Karpas-422 (cell line): ENCODE data around the gene SLC9A4. TPM values are rescaled to one million over a fixed set of nuclear protein-coding genes. Genes with fewer than 3 reads are reported as not detected.

Experiments
- DNase-seq: peaks from one replicate; pipeline ENCODE4 v3.0.0-alpha.2; 2015
- H2AFZ ChIP-seq: fragments of 200-600 bp; sonication (generic); 2 replicates; pipeline ENCODE4 v1.6.1; 2014; ENCODE audit warnings: antibody characterized with exemption, low read length, mixed read lengths
- H3K27ac ChIP-seq: fragments of 200-600 bp; sonication (generic); 2 replicates; pipeline ENCODE4 v1.5.1; 2014; ENCODE audit warnings: mild to moderate bottlenecking, low read length, moderate library complexity
- H3K27me3 ChIP-seq: fragments of 200-600 bp; sonication (generic); 2 replicates; pipeline ENCODE4 v1.6.1; 2014; ENCODE audit warnings: low read length, mixed read lengths
- H3K36me3 ChIP-seq: fragments of 200-600 bp; sonication (generic); 2 replicates; pipeline ENCODE4 v1.6.1; 2014; ENCODE audit warnings: low read length, mixed read lengths; ENCODE audit not compliant: insufficient read depth
- H3K4me1 ChIP-seq: fragments of 200-600 bp; sonication (generic); 2 replicates; pipeline ENCODE4 v1.6.1; 2014; ENCODE audit warnings: mild to moderate bottlenecking, low read length, mixed read lengths
- H3K4me2 ChIP-seq: fragments of 200-600 bp; sonication (generic); 2 replicates; pipeline ENCODE4 v1.6.1; 2014; ENCODE audit warnings: low read length, low read depth, mild to moderate bottlenecking; ENCODE audit not compliant: poor library complexity, severe bottlenecking
- H3K4me3 ChIP-seq: fragments of 200-600 bp; sonication (generic); 2 replicates; pipeline ENCODE4 v1.5.1; 2014; ENCODE audit warnings: mild to moderate bottlenecking, antibody characterized with exemption, low read length, mixed read lengths
- H3K79me2 ChIP-seq: fragments of 200-600 bp; sonication (generic); 2 replicates; pipeline ENCODE4 v1.6.1; 2014; ENCODE audit warnings: mild to moderate bottlenecking, low read length, mixed read lengths
- H3K9ac ChIP-seq: fragments of 200-600 bp; sonication (generic); 2 replicates; pipeline ENCODE4 v1.6.0; 2014; ENCODE audit warnings: low read length
- H3K9me2 ChIP-seq: fragments of 200-600 bp; sonication (generic), shearing (Covaris generic); replicated peaks from 2 replicates; pipeline ENCODE4 v1.6.0; 2014; ENCODE audit warnings: mild to moderate bottlenecking, low read length, moderate library complexity; ENCODE audit not compliant: insufficient read depth
- H3K9me3 ChIP-seq: fragments of 300-700, 200-600 bp; sonication (generic); 2 replicates; pipeline ENCODE4 v1.6.1; 2014; ENCODE audit warnings: low read length, mixed read lengths
- H4K20me1 ChIP-seq: fragments of 200-600 bp; sonication (generic); 2 replicates; pipeline ENCODE4 v1.6.1; 2014; ENCODE audit warnings: mild to moderate bottlenecking, antibody characterized with exemption, low read length, low read depth; ENCODE audit not compliant: insufficient read depth
- total RNA-seq: library from RNA; depleted of rRNA; stranded (reverse); fragments of >200 nt; shearing (Covaris generic); gene quantifications from 2 replicates; pipeline ENCODE4 v1.2.3, GENCODE V29; 2014; ENCODE audit warnings: low replicate concordance

Gene SLC9A4
- total RNA-seq, 1 experiment from 2014 or later, result not detected

DNA sequence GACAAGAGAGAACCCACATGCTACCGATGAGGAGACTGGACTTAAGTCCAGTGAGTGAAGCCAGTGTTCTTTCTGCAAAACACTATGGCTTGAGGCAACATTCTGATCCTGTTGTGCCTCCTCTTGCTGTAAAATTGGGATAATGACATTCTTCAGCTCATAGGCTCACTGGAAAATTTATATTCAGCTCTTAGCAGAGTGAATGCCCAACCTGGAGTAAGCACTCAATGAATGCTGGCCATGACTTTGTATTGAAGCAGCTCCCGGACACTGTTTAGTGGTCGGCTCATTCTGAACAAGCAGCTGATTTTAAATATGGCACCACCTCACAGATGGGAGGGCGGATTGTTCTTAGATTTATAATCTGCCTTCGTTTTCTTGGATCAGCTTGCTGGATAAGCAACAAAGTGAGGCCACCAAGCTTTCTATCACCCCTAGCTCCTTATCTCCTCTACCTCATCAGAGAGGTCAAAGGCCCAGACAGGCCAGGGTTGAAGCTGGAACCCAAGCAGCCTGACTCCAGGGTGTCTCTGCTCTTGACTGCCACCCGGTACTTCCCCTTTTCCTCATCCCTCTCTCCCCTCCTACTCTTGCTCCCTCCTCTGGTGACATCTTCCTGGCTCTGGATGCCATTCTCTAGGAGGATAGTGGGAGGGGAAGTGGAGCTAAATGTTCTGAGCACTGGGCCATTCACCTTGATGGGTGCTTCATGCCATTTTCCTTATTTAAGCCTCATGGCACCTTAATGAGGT, 11.5 kb downstream of the SLC9A4 start:
- H3K9me2 ChIP-seq, result no peaks in the 10 kb centered on the region
- H3K4me2 ChIP-seq, result no peak overlapping the region
- no peak overlapping the region for H3K9ac ChIP-seq
- no peak overlapping the region for H3K4me3 ChIP-seq
- no peaks in the 10 kb centered on the region for H3K79me2 ChIP-seq
- H3K27ac ChIP-seq, result no peak overlapping the region
- no peaks in the 10 kb centered on the region for H3K27me3 ChIP-seq
- no peaks in the 10 kb centered on the region for H3K9me3 ChIP-seq
- no peak overlapping the region for H2AFZ ChIP-seq
- no peaks in the 10 kb centered on the region for H3K36me3 ChIP-seq
- no peaks in the 10 kb centered on the region for H4K20me1 ChIP-seq
- DNase-seq, result no peak
- no peaks in the 10 kb centered on the region for H3K4me1 ChIP-seq

DNA sequence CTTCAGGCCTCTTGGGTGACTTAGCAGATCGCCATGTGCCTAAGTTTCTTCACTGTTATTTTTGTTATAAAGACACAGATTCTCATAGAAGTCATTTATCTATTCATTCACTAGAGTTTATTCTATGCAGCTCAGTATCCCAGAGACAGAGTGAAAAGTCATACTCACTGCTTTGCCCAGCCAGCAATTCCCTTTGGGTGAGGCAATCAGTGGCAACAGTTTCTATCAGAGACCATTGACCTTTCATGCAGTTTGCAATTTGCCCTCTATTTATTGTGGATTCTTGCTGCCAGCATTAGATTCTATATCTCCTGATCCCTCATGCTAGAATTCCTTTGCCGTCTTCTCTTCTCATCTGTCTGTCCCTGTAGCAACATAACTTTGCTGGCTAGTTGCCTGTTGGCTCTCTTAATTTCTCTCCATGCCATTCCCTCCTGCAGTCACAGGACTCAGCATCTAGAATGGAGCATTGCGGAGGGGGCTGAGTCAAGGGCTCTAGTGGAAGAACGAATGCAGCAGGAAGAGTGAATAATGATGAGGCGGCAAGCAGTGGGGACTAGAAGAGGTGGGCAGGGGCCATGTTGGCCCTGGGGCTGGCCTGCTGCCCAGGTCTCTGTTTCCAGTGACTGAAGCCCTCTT, 12.2 kb downstream of the SLC9A4 start:
- Histone ChIP-seq H3K36me3 (no peaks in the 10 kb centered on the region), H3K4me2 (no peak overlapping the region), H3K9me2 (no peaks in the 10 kb centered on the region), H3K4me1 (no peaks in the 10 kb centered on the region), H3K4me3 (no peak overlapping the region), H3K9me3 (no peaks in the 10 kb centered on the region), H4K20me1 (no peaks in the 10 kb centered on the region), H2AFZ (no peak overlapping the region), H3K9ac (no peak overlapping the region), H3K27me3 (no peaks in the 10 kb centered on the region), H3K79me2 (no peaks in the 10 kb centered on the region), H3K27ac (no peak overlapping the region)
- DNase-seq, result no peak

DNA sequence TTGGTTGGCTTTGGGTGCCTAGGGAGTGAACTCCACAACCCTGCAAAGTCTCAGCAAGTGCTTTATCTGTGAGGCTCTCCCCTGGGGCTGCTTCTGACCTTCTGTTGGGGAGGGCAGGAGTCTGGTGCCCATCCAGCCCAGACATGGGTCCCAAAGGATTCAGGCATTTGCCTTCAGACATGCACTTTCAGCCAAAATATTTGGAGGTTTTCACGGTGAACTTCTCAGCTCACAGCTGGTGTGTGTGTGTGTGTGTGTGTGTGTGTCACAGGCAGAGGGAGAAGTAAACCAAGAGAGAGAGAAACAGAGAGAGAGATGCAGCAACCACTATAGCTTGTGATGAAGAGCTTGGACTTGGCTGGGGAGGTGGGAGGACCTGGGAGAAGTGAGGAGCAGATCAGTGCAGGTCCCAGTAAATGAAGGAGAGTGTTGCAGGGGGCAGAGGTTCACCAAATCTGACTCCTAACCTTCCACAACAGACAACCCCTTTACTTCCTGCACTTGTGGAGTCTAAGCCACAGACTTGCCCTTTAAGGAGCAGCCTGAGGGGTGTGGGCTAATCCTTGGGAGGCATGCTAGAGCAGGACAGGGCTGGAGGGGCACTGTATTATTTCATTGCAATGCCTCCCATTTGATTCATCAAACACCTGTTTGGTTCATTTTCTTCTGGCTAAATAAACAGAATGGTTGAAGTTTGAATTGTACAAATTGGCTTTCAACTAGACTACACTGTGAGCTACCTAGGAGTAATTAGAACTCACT, 14.1 kb downstream of the SLC9A4 start:
- no peaks in the 10 kb centered on the region for H4K20me1 ChIP-seq

DNA sequence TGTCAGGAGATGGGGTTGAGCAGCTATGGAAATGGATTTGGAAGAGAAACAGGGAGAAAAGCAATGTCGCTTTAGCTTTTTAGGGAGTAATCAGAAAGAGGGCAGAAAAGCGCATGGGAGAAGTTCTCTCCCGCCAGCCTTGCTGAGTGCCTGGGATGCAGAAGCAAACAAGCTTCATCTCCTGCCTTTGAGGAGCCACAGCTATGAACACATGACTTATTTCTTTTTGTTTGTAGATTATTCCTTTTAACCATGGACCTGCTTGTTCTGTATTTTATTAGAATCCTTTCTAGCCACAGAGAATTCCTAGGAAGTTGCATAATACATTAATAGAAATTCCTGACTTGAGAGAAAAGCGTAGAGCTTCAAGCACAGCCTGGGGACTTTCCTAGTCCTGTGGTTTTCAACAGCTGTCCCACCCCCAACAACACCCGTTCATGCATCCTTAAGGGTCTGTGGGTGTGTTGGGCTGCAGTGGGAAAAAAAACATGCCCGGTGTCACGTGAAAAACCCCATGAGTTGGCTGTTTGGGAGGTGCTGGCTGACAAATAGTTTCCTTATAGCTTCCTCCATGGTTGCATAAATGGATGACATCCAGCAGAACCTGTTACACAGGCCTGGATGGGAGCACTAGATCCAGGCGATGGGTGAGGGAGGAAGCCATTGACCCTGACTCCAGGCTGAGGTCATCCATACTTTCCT, 14.9 kb downstream of the SLC9A4 start:
- H3K9me3 ChIP-seq, result no peaks in the 10 kb centered on the region
- no peaks in the 10 kb centered on the region for H3K79me2 ChIP-seq
- H3K9me2 ChIP-seq, result no peaks in the 10 kb centered on the region
- no peak overlapping the region for H3K9ac ChIP-seq
- no peak for DNase-seq
- no peaks in the 10 kb centered on the region for H3K36me3 ChIP-seq
- H3K27ac ChIP-seq, result no peak overlapping the region
- no peak overlapping the region for H3K4me3 ChIP-seq
- no peaks in the 10 kb centered on the region for H3K4me1 ChIP-seq
- no peak overlapping the region for H3K4me2 ChIP-seq
- no peaks in the 10 kb centered on the region for H4K20me1 ChIP-seq
- H3K27me3 ChIP-seq, result no peaks in the 10 kb centered on the region
- no peak overlapping the region for H2AFZ ChIP-seq

More for the DNA sequence above, 14.1 kb downstream of the SLC9A4 start:
- Histone ChIP-seq H3K4me3 (no peak overlapping the region), H3K27ac (no peak overlapping the region), H3K9me3 (no peaks in the 10 kb centered on the region), H2AFZ (no peak overlapping the region), H3K79me2 (no peaks in the 10 kb centered on the region), H3K27me3 (no peaks in the 10 kb centered on the region), H3K36me3 (no peaks in the 10 kb centered on the region), H3K9ac (no peak overlapping the region), H3K9me2 (no peaks in the 10 kb centered on the region), H3K4me1 (no peaks in the 10 kb centered on the region), H3K4me2 (no peak overlapping the region)
- DNase-seq, result no peak

DNA sequence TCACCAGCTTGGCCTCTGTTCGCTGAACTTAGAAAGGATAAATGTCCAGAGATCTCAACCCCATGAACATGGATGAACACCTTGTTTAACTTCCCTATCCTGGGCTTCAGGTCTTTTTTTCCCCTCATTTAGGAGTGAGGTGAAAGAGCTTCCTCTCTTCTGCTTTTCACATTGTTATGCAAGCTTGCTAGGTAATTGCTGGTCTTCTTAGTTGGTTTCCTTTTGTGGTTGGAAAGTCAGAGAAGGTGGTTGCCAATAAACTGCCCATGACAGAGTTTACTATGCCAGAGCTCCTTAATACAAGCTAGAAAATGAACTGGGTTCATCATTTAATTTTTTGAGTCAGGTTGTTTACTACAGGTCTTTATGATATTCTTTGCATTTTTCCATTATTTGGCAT, 16.6 kb downstream of the SLC9A4 start:
- no peak overlapping the region for H3K27ac ChIP-seq
- H3K36me3 ChIP-seq, result no peaks in the 10 kb centered on the region
- H3K27me3 ChIP-seq, result no peaks in the 10 kb centered on the region
- no peaks in the 10 kb centered on the region for H3K9me2 ChIP-seq
- no peak overlapping the region for H3K4me2 ChIP-seq
- no peak for DNase-seq
- no peaks in the 10 kb centered on the region for H3K4me1 ChIP-seq
- 0 out of 2 replicates have a peak, but pooled peaks cover 4% of the 10 kb centered on the region for H3K9me3 ChIP-seq
- H3K4me3 ChIP-seq, result no peak overlapping the region
- H3K9ac ChIP-seq, result no peak overlapping the region
- no peaks in the 10 kb centered on the region for H4K20me1 ChIP-seq
- no peak overlapping the region for H2AFZ ChIP-seq
- no peaks in the 10 kb centered on the region for H3K79me2 ChIP-seq

DNA sequence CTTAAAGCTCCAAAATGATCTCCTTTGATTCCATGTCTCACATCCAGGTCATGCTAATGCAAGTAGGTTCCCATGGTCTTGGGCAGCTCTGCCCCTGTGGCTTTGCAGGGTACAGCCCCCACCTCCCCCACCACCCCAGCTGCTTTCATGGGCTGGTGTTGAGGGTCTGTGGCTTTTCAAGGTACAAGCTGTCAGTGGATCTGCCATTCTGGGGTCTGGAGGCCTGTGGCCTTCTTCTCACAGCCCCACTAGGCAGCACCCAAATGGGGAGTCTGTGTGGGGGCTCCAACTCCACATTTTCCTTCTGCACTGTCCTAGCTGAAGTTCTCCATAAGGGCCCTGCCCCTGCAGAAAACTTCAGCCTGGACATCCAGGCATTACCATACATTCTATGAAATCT, 19.0 kb downstream of the SLC9A4 start:
- no peak overlapping the region for H3K4me2 ChIP-seq

DNA sequence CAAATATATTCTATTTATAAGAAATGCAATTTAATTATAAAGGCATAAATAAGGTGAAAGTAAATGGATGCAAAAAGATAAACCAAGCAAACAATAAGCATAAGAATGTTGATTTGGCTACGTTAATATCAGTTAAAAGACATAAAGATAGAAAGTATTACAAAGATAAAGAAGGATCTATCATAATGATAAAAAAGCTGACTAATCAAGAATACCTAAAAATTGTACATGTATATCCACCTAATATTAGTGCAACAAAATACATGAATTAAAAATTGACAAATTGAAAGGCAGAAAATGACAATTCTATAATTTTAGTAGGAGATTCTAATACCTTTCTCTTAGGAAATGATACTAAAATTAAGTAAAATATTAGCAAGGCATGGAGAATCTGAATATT, 21.5 kb downstream of the SLC9A4 start:
- 0 out of 2 replicates have a peak, but pooled peaks cover 3% of the 10 kb centered on the region for H3K9me2 ChIP-seq
- no peaks in the 10 kb centered on the region for H3K36me3 ChIP-seq
- no peak overlapping the region for H3K9ac ChIP-seq
- 0 out of 2 replicates have a peak, but pooled peaks cover 4% of the 10 kb centered on the region for H3K9me3 ChIP-seq
- H3K4me3 ChIP-seq, result no peak overlapping the region
- no peak overlapping the region for H3K4me2 ChIP-seq
- H3K27ac ChIP-seq, result no peak overlapping the region
- no peaks in the 10 kb centered on the region for H4K20me1 ChIP-seq
- no peaks in the 10 kb centered on the region for H3K79me2 ChIP-seq
- H3K27me3 ChIP-seq, result no peaks in the 10 kb centered on the region
- no peak overlapping the region for H2AFZ ChIP-seq
- DNase-seq, result no peak
- no peaks in the 10 kb centered on the region for H3K4me1 ChIP-seq

More for the DNA sequence above, 19.0 kb downstream of the SLC9A4 start:
- H3K4me3 ChIP-seq, result no peak overlapping the region
- no peaks in the 10 kb centered on the region for H3K36me3 ChIP-seq
- no peak overlapping the region for H3K27ac ChIP-seq
- H2AFZ ChIP-seq, result no peak overlapping the region
- no peaks in the 10 kb centered on the region for H3K79me2 ChIP-seq
- 0 out of 2 replicates have a peak, but pooled peaks cover 3% of the 10 kb centered on the region for H3K9me2 ChIP-seq
- H3K27me3 ChIP-seq, result no peaks in the 10 kb centered on the region
- H3K9me3 ChIP-seq, result 0 out of 2 replicates have a peak, but pooled peaks cover 4% of the 10 kb centered on the region
- no peak for DNase-seq
- no peak overlapping the region for H3K9ac ChIP-seq
- no peaks in the 10 kb centered on the region for H3K4me1 ChIP-seq
- no peaks in the 10 kb centered on the region for H4K20me1 ChIP-seq
